Kidney (tissue), 14 donors: ENCODE data around the gene AUTS2. TPM values are rescaled to one million over a fixed set of nuclear protein-coding genes. Genes with fewer than 3 reads are reported as not detected.

Experiments
- DNase-seq, 5 donors: peaks; one replicate each; pipeline ENCODE4 v3.0.0-alpha.2; 2013 to 2020
- FAIRE-seq: peaks from 2 replicates; lab custom pipeline; 2012; peaks lifted over from hg19 to GRCh38; lab: Jason Lieb, UNC
- H3K27ac ChIP-seq, 2 donors: one replicate each; pipeline ENCODE4 v1.7.0; 2013; ENCODE audit warnings: low read depth in 2 of 2, low read length in 2 of 2, inconsistent platforms in 1 of 2
- H3K27me3 ChIP-seq: one replicate; pipeline ENCODE4 v1.7.1; 2013; ENCODE audit warnings: low read length, inconsistent platforms; ENCODE audit not compliant: control insufficient read depth, insufficient read depth
- H3K36me3 ChIP-seq, 3 donors: one replicate each; pipeline versions ENCODE4 v1.7.0 to v1.7.1; 2013; ENCODE audit warnings: low read length in 3 of 3, control low read depth in 1 of 3, inconsistent platforms in 1 of 3; ENCODE audit not compliant: insufficient read depth in 3 of 3, control insufficient read depth in 2 of 3
- H3K4me1 ChIP-seq, 3 donors: one replicate each; pipeline versions ENCODE4 v1.7.0 to v1.7.1; 2013; ENCODE audit warnings: low read length in 3 of 3, inconsistent platforms in 1 of 3, low read depth in 1 of 3; ENCODE audit not compliant: control insufficient read depth in 2 of 3, insufficient read depth in 2 of 3
- H3K4me3 ChIP-seq, 3 donors: one replicate each; pipeline versions ENCODE4 v1.7.0 to v1.8.1; 2013; ENCODE audit warnings: low read length in 3 of 3, control low read depth in 1 of 3, inconsistent platforms in 1 of 3
- H3K9ac ChIP-seq, 3 donors: one replicate each; pipeline versions ENCODE4 v1.7.0 to v1.7.1; 2013; ENCODE audit warnings: low read length in 3 of 3, control low read depth in 1 of 3, inconsistent platforms in 1 of 3
- H3K9me3 ChIP-seq, 3 donors: one replicate each; pipeline versions ENCODE4 v1.7.0 to v1.7.1; 2013; ENCODE audit warnings: low read length in 3 of 3, control low read depth in 1 of 3, inconsistent platforms in 1 of 3; ENCODE audit not compliant: control insufficient read depth in 2 of 3, insufficient read depth in 1 of 3
- CTCF ChIP-seq: IDR thresholded peaks from 3 replicates; pipeline ENCODE4 v1.5.1; 2012; ENCODE audit warnings: mild to moderate bottlenecking, moderate library complexity, borderline replicate concordance; ENCODE audit not compliant: insufficient read depth; ENCODE audit errors: extremely low read depth
- intact Hi-C: fragments of 100-400 bp; cut with DNase I; formaldehyde crosslinking; loops from one replicate; pipeline ENCODE4 v1.11.1; 2022
- polyA plus RNA-seq: library from polyadenylated mRNA; stranded (reverse); fragments of 350-450 nt; fragmentation: Illumina TruSeq; extraction: RNeasy Lipid Tissue Mini Kit (QIAGEN cat#74804); gene quantifications from one replicate; pipeline ENCODE4 v1.2.3, GENCODE V29; 2014; ENCODE audit warnings: low read depth, low replicate concordance; ENCODE audit not compliant: insufficient read depth
- total RNA-seq: library from RNA; stranded (reverse); fragmentation: NEBNext Ultra II Directional; extraction: Animal tissue kit (Norgen Biotek cat#: 25700); gene quantifications from one replicate; pipeline ENCODE4 v1.2.1, GENCODE V29; 2021
- donor health status: control.
- donor health status: control.
- donor health status: control.
- donor health status: control.
- donor health status: control.
- donor health status: DM: yes; HTN: yes; CAD: no.
- donor health status: Normal renal cell carcinoma (clear cell type).

AUTS2 gene
- total and polyA plus RNA-seq, 2 donors from 2014 or later: 5.2 to 33.8 TPM

GRCh38 chr7:70097645-70098044 is 499.4 kb downstream of the AUTS2 start:
- H3K9ac ChIP-seq: no peak overlapping the region
- H3K9me3 ChIP-seq: no peaks in the 10 kb centered on the region
- no peak overlapping the region for H3K4me3 ChIP-seq
- no peaks in the 10 kb centered on the region for H3K27me3 ChIP-seq
- TF ChIP-seq CTCF: no peak
- intact Hi-C loops: no loop called here
- H3K4me1 ChIP-seq: peaks cover 0 to 4% (median 2%) of the 10 kb centered on the region in 3 donors
- no peaks in the 10 kb centered on the region for H3K36me3 ChIP-seq
- DNase-seq (no peak), FAIRE-seq (no peak)
- H3K27ac ChIP-seq: no peak overlapping the region

GRCh38 chr7:70098133-70098561 is 499.9 kb downstream of the AUTS2 start:
- FAIRE-seq (no peak), DNase-seq (peak in 2 of 5 donors; percentile 36 to 37)
- H3K9ac ChIP-seq: no peak overlapping the region
- intact Hi-C loops: no loop called here
- no peak overlapping the region for H3K27ac ChIP-seq
- H3K4me1 ChIP-seq: peaks cover 0 to 4% (median 2%) of the 10 kb centered on the region in 3 donors
- no peaks in the 10 kb centered on the region for H3K9me3 ChIP-seq
- no peaks in the 10 kb centered on the region for H3K27me3 ChIP-seq
- no peak for TF ChIP-seq CTCF
- no peaks in the 10 kb centered on the region for H3K36me3 ChIP-seq
- no peak overlapping the region for H3K4me3 ChIP-seq

GRCh38 chr7:70098905-70099672 is 500.8 kb downstream of the AUTS2 start:
- intact Hi-C loops: no loop called here
- Histone ChIP-seq H3K4me3 (no peak overlapping the region), H3K27me3 (no peaks in the 10 kb centered on the region), H3K9me3 (no peaks in the 10 kb centered on the region), H3K36me3 (no peaks in the 10 kb centered on the region), H3K9ac (no peak overlapping the region), H3K4me1 (peaks cover 0 to 2% (median 0%) of the 10 kb centered on the region in 3 donors), H3K27ac (no peak overlapping the region)
- TF ChIP-seq CTCF: no peak
- DNase-seq (peak in 1 of 5 donors; percentile 46), FAIRE-seq (no peak)
